GM08714 (cell line): ENCODE results near the gene DNAH12.
"Not testable (repeated sequence)": the region's sequence is repeated elsewhere in the genome, so short reads cannot be mapped to it uniquely, and the experiment has no call there.

ENCODE experiments used
- H3K4me3 ChIP-seq: fragments of 200-500 bp; sonication (Bioruptor generic); 2 replicates; pipeline ENCODE4 v1.5.1; 2014; ENCODE audit warnings: mild to moderate bottlenecking, low read length, inconsistent platforms
- ZNF274 ChIP-seq: IDR thresholded peaks from 2 replicates; pipeline ENCODE4 v1.6.1; 2012; ENCODE audit warnings: mild to moderate bottlenecking, low read depth, low read length

DNAH12 gene

DNA sequence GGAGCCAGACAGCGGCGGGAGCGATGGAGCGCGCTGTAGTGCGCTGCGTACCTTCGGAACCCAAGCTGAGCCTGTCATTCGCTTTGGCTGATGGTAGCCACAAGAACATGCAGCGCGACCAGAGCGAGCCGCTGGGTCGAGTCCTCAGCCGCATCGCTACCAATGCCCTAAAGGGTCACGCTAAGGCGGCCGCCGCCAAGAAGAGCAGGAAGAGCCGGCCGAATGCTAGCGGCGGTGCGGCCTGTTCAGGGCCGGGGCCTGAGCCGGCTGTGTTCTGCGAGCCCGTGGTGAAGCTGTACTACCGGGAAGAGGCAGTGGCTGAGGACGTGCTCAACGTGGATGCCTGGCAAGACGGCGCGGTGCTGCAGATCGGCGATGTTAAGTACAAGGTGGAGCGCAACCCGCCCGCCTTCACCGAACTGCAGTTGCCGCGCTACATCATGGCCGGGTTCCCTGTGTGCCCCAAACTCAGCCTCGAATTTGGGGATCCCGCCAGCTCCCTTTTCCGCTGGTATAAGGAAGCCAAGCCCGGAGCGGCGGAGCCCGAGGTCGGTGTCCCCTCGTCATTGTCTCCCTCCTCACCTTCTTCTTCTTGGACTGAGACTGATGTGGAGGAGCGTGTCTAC lies 12.4 kb upstream of the DNAH12 start:
- no peak for TF ChIP-seq ZNF274

DNA sequence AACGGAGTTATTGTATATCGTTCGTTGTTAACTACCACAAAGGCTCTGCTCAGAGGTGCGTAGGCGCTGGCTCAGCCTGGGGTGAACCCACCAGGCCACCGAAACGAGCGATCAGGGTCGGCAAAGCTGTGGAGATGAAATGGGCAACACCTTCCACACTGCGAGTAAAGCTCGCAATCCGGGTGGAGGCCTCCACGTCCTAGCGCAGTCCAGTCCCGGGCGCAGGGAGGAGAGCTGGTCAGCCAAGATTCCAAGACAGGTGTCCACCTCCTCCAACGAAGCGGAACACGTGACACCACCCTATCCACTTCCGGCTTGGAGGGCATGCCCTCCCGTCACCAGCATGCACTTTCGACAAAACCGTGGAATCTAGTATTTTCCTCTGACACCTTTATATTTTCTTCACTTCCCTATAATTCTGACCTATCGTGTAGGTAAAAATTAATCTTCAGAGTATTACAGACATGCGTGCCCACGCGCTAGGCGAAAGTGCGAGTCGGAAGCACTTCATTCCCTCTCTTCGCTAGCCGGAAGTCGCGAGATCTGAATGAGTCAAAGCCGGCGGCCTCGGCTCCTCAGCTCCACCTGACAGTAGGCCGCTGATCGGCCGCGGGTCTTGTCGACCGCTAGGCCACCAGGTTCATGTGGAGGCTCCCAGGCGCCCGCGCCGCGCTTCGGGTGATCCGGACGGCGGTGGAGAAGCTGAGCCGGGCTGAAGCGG lies 11.8 kb upstream of the DNAH12 start, which contains the start of gene PDE12:
PDE12 (plus strand) TSS at position 537 of the 721 bp plus-strand sequence; CDS start at position 643, 106 bp downstream.
- H3K4me3 ChIP-seq = peak within 1 kb of the TSS; percentile 82
- TF ChIP-seq ZNF274 = no peak

More for the DNA sequence above, 12.4 kb upstream of the DNAH12 start:
- peak overlapping the region; percentile 82 for H3K4me3 ChIP-seq

DNA sequence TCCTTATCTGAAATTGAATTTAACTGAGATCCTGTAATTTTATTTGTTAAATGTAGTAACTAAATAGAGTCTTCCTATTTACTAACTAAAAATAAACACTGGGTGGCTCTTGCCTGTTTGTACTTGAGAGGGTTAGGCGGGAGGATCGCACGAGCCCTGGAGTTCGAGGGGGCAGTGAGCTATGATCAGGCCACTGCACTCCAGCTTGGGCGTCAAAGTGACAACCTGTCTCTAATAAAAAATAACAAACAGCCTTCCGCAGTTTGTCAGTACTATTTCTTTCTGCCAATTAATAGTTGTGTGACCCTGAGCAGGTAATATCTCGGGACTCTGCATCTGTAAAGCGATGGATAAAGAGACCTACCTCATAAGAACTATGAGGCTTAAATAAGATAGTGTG lies 11.2 kb upstream of the DNAH12 start:
- TF ChIP-seq ZNF274 = no peak
- H3K4me3 ChIP-seq = peak overlapping the region; percentile 82

DNA sequence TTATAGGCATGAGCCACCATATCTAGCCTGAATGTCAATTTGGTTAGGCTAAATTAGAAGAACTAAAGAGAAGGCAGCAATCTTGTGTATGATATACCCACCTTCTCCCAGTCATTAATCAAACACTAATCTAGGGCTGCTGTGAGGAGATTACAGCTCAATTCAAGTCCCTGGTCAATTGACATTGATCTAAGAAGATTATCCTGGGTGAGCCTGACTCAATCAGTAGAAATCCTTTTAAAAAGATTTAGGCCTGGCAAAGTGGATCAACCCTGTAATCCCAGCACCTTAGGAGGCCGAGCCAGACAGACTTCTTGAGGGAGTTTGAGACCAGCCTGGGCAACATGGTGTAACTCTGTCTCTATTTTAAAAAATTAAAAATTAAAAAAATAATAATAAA lies 2.5 kb upstream of the DNAH12 start:
- no peak overlapping the region for H3K4me3 ChIP-seq
- no peak for TF ChIP-seq ZNF274

DNA sequence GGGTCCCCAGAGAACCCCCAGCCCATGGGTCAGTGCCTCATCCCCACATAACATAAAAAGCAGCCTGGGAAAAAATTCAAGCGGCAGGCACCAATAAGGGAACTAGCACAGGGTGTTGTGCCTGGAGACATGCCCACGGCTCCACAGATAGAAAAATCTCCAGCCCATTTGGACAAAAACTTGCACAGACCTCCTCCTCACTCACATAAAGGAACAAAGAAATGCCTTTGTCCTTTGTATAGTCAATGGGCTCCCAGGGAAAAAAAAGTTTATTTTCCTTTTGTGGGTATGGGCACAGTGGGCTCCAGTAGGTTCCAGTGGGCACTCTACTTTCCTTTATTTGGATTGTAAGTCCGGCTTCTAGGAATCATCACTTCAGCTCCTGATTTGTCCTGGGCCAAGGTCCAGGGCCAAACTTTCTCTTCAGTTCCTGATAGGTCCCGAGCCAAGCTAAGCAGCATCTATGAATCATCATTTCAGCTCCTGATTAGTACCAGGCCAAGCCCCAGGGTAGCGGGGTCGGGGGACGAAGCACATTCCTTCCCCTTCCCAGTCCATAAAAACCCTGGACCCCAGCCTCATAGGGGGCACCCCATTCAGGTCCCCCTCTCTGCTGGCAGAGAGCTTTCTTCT lies 1.6 kb upstream of the DNAH12 start:
- no peak for TF ChIP-seq ZNF274
- H3K4me3 ChIP-seq = no peak overlapping the region

DNA sequence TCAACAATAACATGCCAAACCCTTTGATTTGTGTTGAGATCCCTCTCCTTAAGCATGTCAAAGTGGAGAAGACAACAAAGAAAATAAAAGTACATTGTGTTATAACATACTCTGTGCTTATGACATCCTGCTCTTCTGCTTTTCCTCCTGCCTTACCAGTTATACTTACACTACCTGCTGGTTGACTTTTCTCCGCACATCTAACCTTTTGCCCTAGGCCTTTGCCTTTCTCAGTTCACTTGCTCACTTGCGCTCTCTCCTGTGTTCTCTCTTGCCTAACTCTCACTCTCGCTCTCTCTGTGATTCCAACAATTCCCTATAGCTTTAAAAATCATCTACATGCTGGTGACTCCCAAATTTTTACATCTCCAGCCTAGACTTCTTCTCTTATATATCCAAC lies 5.7 kb downstream of the DNAH12 start:
- no peak overlapping the region for H3K4me3 ChIP-seq
- no peak for TF ChIP-seq ZNF274

DNA sequence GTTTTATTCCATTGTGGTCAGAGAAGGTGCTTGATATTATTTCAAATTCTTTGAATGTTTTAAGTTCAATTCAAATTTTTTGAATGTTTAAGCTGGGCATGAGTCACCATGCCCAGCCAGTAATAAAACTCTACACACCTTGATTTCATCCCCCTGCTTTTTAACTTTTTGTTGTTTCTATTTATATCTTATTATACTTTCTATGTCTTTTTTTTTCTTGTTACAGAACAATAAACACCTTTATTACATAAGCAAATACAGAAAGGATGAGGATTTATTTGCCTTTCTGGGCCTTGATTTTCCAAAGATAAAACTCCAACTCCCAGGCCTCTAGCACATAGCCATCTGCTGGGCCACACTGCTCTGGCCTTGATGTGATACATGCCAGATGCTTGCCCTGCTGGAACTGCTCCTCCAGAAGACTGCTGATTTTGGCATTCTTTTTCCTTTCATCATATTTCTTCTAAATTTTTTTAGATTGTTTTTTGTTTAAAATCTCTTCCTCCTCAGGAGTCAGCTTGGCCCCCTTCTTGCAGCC lies 14.0 kb downstream of the DNAH12 start:
- TF ChIP-seq ZNF274 = no peak

DNA sequence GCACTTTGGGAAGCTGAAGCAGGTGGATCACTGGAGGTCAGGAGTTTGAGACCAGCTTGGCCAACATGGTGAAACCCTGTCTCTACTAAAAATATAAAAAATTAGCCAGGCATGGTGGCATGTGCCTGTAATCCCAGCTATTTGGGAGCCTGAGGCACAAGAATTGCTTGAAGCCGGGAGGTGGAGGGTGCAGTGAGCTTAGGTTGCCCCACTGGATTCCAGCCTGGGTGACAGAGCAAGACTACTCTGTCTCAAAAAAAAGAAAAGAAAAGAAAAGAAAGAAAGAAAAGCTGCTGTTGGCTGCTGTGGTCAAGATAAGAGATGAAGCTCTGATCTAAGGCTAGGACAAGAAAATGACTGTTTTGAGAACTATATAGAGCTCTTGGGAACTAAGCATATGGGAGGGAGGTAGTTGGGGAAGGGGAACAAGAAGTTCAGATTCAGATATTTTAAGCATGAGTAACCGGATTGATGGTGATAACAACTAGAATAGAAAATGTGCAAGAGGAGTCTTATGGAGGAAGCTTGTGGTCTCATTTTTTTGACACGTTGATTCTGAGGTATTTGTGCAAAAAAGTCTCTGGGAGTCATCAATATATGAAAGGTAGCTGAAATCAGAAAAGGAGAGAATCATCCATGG lies 25.7 kb downstream of the DNAH12 start:
- TF ChIP-seq ZNF274 = no peak
- no peak overlapping the region for H3K4me3 ChIP-seq

More for the DNA sequence above, 14.0 kb downstream of the DNAH12 start:
- no peak overlapping the region for H3K4me3 ChIP-seq

DNA sequence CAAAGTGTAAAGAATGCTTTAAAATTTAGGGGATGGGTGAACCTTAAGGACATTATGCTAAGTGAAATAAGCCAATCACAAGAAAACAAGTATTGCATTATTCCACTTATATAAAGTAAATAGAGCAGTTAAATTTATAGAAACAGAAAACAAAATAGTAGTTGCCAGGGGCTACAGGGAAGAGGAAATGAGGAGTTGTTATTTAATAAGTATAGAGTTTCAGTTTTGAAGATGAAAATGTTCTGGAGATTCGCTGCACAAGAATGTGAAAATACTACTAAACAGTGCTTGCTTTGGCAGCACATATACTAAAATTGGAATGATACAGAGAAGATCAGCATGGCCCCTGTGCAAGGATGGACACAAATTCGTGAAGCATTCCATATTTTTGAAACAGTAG lies 32.0 kb downstream of the DNAH12 start:
- TF ChIP-seq ZNF274 = no peak
- no peak overlapping the region for H3K4me3 ChIP-seq

DNA sequence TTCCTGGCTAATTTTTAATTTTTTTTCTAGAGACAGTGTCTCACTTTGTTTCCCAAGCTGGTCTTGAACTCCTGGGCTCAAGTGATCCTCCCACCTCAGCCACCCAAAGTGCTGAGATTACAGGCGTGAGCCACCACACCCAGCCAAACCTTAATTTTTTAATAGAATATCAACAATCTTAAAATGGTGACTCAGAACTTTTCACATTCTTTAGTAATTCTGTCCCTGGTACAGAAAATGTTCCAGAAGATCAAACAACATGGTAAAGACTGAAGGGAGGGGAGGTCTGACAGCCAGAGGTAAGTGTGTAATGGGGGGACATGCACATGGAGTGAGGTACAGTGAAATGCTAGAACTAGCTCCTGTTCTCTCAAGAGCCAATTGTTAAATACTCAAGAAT lies 38.2 kb downstream of the DNAH12 start:
- no peak for TF ChIP-seq ZNF274
- no peak overlapping the region for H3K4me3 ChIP-seq

DNA sequence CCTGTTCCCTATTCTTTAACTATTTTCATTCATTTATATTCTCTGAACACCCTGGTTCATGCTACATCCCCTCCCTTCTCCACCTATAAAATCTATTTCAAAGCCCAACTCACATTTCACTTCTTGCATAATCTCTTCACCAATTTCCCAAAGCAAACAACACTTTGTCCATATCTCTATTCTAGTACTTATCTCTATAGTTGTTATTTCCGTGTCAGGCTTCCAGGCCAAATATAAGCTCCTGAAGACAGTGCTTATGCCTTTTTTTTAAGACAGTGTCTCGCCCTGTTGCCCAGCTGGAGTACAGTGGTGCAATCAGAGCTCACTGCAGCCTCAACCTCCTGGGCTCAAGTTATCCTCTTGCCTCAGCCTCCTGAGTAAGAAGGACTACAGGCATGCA lies 43.6 kb downstream of the DNAH12 start:
- no peak overlapping the region for H3K4me3 ChIP-seq
- TF ChIP-seq ZNF274 = no peak

DNA sequence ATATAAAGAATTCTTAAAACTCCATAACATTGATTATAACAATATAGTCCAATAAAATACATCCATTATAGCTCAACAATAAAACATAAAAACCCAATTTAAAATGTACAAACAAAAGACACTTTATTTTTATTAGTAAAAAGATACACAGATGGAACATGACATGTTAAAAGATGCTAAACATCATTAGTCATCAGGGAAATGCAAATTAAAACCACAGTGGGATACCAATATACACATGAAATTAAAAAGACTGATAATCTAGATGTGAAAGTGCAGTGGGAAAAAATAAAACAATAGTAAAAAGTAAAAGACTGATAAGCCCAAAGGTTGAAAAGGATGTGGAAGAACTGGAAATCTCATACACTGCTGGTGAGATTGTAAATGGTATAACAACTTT lies 46.2 kb downstream of the DNAH12 start:
- no peak for TF ChIP-seq ZNF274
- no peak overlapping the region for H3K4me3 ChIP-seq

DNA sequence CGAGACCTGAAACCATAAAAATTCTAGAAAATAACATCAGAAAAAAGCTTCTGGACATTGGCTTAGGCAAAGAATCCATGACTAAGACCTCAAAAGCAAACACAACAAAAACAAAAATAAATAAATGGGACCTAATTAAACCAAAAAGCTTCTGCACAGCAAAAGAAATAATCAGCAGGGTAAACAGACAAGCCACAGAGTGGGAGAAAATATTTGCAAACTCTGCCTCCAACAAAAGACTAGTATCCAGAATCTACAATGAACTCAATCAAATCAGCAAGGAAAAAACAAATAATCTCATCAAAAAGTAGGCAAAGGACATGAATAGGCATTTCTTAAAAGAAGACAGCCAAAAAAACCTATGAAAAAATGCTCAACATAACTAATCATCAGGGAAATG lies 59.6 kb downstream of the DNAH12 start:
- no peak for TF ChIP-seq ZNF274
- no peak overlapping the region for H3K4me3 ChIP-seq

DNA sequence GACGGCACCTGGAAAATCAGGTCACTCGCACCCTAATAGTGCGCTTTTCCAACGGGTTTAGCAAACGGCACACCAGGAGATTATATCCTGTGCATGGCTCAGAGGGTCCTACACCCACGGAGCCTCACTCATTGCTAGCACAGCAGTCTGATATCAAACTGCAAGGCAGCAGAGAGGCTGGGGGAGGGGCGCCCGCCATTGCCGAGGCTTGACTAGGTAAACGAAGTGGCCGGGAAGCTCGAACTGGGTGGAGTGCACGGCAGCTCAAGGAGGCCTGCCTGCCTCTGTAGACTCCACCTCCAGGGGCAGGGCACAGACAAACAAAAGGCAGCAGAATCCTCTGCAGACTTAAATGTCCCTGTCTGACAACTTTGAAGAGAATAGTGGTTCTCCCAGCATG lies 67.0 kb downstream of the DNAH12 start:
- H3K4me3 ChIP-seq = not testable (repeated sequence)
